GM12873 (cell line): ENCODE results near the gene PRSS53.

ENCODE experiments used
- CTCF ChIP-seq: IDR thresholded peaks from 2 replicates; pipeline ENCODE4 v1.5.1; 2012; ENCODE audit warnings: low read depth, mild to moderate bottlenecking, moderate library complexity, low read length, control low read depth; ENCODE audit not compliant: insufficient read depth; ENCODE audit errors: missing control alignments

Gene PRSS53

GRCh38 chr16:31127182-31127581, 38.4 kb upstream of the PRSS53 start:
- no peak for TF ChIP-seq CTCF

- no peak for TF ChIP-seq CTCF
Measured at GRCh38 chr16:31125844-31126243, 37.1 kb upstream of the PRSS53 start.

GRCh38 chr16:31120129-31120528, 31.4 kb upstream of the PRSS53 start:
- TF ChIP-seq CTCF, result no peak

- TF ChIP-seq CTCF, result no peak
Measured at GRCh38 chr16:31118223-31119155, 29.7 kb upstream of the PRSS53 start.

GRCh38 chr16:31117384-31118222, 28.9 kb upstream of the PRSS53 start, which contains the start of gene KAT8:
KAT8 (plus strand) TSS chr16:31117664; CDS start chr16:31117682, 18 bp downstream.
- no peak for TF ChIP-seq CTCF

- TF ChIP-seq CTCF, result no peak
Measured at GRCh38 chr16:31114468-31114867, 25.7 kb upstream of the PRSS53 start.
